Measurements from ENCODE around the gene PHGDH. TPM values are rescaled to one million over a fixed set of nuclear protein-coding genes. Genes with fewer than 3 reads are reported as not detected.

Gene PHGDH
- total and polyA plus RNA-seq, 2 donors (not counting 3 experiments of a cell fraction or from before 2014, with no cell fraction given), result 37.9 to 120 TPM

GRCh38 chr1:119743776-119744597 is 32.3 kb downstream of the PHGDH start:
- H3K79me2 ChIP-seq (ENCODE audit: control insufficient read depth, insufficient read depth, low read length), result no peaks in the 10 kb centered on the region
- H3K9ac ChIP-seq (replicated peaks; ENCODE audit: extremely low read depth, insufficient read depth, low read length), result no peak overlapping the region
- no peaks in the 10 kb centered on the region for H3K4me1 ChIP-seq (ENCODE audit: control insufficient read depth, extremely low read depth, insufficient read depth, low read length)
- no peak overlapping the region for H2AFZ ChIP-seq (ENCODE audit: low read depth, low read length)
- peak; percentile 60 for DNase-seq (ENCODE audit: low read depth, low spot score)
- peaks cover 0 to 2% of the 10 kb centered on the region in 2 experiments for H3K27me3 ChIP-seq (ENCODE audit: control insufficient read depth in 2 of 2, insufficient read depth in 2 of 2, low read length in 2 of 2)
- no peak overlapping the region for H3K27ac ChIP-seq (ENCODE audit: insufficient read depth, low read depth, low read length)
- peak; percentile 91 for FAIRE-seq
- no peaks in the 10 kb centered on the region for H3K9me1 ChIP-seq (replicated peaks; ENCODE audit: control insufficient read depth, extremely low read depth, insufficient read depth, low read length)
- TF ChIP-seq JUN (IDR thresholded peaks at IDR 0.05; ENCODE audit: borderline replicate concordance, insufficient read depth, insufficient read length, low read depth) (no peak), CTCF (IDR thresholded peaks at IDR 0.05; ENCODE audit: extremely low read depth in 1 of 2, insufficient read depth in 1 of 2, low read depth in 1 of 2, low read length in 2 of 2) (peak; percentile 83 to 85)
- dilution Hi-C loops (cut with MboI; ENCODE audit: extremely low pct_ligation_motif_present, low sequenced_read_pairs), result no loop called here
- intact Hi-C loops (cut with micrococcal nuclease), result loop anchor here (2.0 kb wide), 1 partner anchor 131 kb away; no protein-coding TSS in a partner anchor
- no peak overlapping the region for H3K4me3 ChIP-seq (replicated peaks in 1 of 3; ENCODE audit: insufficient read depth in 1 of 3, low read depth in 1 of 3, low read length in 3 of 3)
- POLR2A ChIA-PET, result no interaction called here
- no peaks in the 10 kb centered on the region for H3K36me3 ChIP-seq (ENCODE audit: control insufficient read depth in 2 of 2, extremely low read depth in 1 of 2, insufficient read depth in 2 of 2, low read length in 2 of 2)
- CTCF ChIA-PET, result interaction anchor here (0.6 to 3.6 kb wide), 33 partner anchors 8 to 194 kb away, joined by 3 to 28 read pairs (median 3); partner anchors contain the start of genes HMGCS2, PHGDH and REG4
- H4K20me1 ChIP-seq (replicated peaks; ENCODE audit: control insufficient read depth, extremely low read depth, insufficient read depth, low read length), result no peaks in the 10 kb centered on the region
- H3K9me3 ChIP-seq (replicated peaks; ENCODE audit: control insufficient read depth, insufficient read depth, low read length), result no peaks in the 10 kb centered on the region
- H3K4me2 ChIP-seq (ENCODE audit: insufficient read depth, low read length), result no peak overlapping the region
- BruUV-seq (replicated peaks), result no TSS peak

GRCh38 chr1:119744598-119744942 is 32.8 kb downstream of the PHGDH start:
- no TSS peak for BruUV-seq (replicated peaks)

More at GRCh38 chr1:119744598-119744942, 32.8 kb downstream of the PHGDH start:
- Histone ChIP-seq H3K4me1 (ENCODE audit: control insufficient read depth, extremely low read depth, insufficient read depth, low read length) (no peaks in the 10 kb centered on the region), H3K9me3 (replicated peaks; ENCODE audit: control insufficient read depth, insufficient read depth, low read length) (no peaks in the 10 kb centered on the region), H3K9ac (replicated peaks; ENCODE audit: extremely low read depth, insufficient read depth, low read length) (no peak overlapping the region), H3K4me2 (ENCODE audit: insufficient read depth, low read length) (no peak overlapping the region), H2AFZ (ENCODE audit: low read depth, low read length) (no peak overlapping the region), H4K20me1 (replicated peaks; ENCODE audit: control insufficient read depth, extremely low read depth, insufficient read depth, low read length) (no peaks in the 10 kb centered on the region), H3K36me3 (ENCODE audit: control insufficient read depth in 2 of 2, extremely low read depth in 1 of 2, insufficient read depth in 2 of 2, low read length in 2 of 2) (no peaks in the 10 kb centered on the region), H3K79me2 (ENCODE audit: control insufficient read depth, insufficient read depth, low read length) (no peaks in the 10 kb centered on the region), H3K27me3 (ENCODE audit: control insufficient read depth in 2 of 2, insufficient read depth in 2 of 2, low read length in 2 of 2) (peaks cover 2% of the 10 kb centered on the region in 2 experiments), H3K9me1 (replicated peaks; ENCODE audit: control insufficient read depth, extremely low read depth, insufficient read depth, low read length) (no peaks in the 10 kb centered on the region), H3K27ac (ENCODE audit: insufficient read depth, low read depth, low read length) (no peak overlapping the region), H3K4me3 (replicated peaks in 1 of 3; ENCODE audit: insufficient read depth in 1 of 3, low read depth in 1 of 3, low read length in 3 of 3) (no peak overlapping the region)
- DNase-seq (ENCODE audit: low read depth, low spot score) (no peak), FAIRE-seq (no peak)
- intact Hi-C loops (cut with micrococcal nuclease), result loop anchor here (2.0 kb wide), 1 partner anchor 132 kb away; no protein-coding TSS in a partner anchor
- ChIA-PET CTCF (interaction anchor here (0.9 to 3.6 kb wide), 16 partner anchors 9 to 196 kb away, joined by 3 to 28 read pairs (median 4); partner anchors contain the start of genes HMGCS2, PHGDH and REG4), POLR2A (no interaction called here)
- TF ChIP-seq MAX (IDR thresholded peaks at IDR 0.05; ENCODE audit: insufficient read depth, insufficient read length), result no peak
- dilution Hi-C loops (cut with MboI; ENCODE audit: extremely low pct_ligation_motif_present, low sequenced_read_pairs), result no loop called here
